ENCODE data around the gene ADAT3.
"Not testable (repeated sequence)": the region's sequence is repeated elsewhere in the genome, so short reads cannot be mapped to it uniquely, and the experiment has no call there.

Gene ADAT3

GRCh38 chr19:1866693-1867348, 38.4 kb upstream of the ADAT3 start:
- no peak for DNase-seq

DNA sequence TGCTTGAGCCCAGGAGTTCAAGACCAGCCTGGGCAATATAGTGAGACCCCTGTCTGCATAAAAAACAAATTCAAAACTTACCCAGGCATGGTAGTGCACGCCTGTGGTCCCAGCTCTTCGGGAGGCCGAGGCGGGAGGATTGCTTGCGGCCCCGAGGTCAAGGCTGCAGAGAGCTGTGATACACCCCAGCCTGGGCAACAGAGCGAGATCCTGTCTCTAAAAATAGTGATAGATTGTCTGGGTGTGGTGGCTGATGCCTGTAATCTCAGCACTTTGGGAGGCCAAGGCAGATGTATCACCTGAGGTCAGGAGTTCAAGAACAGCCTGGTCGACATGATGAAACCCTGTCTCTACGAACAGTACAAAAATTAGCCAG, 37.9 kb upstream of the ADAT3 start:
- DNase-seq, result no peak

- DNase-seq, result no peak
Measured at GRCh38 chr19:1868971-1869370, 36.2 kb upstream of the ADAT3 start.

GRCh38 chr19:1871140-1871597, 34.0 kb upstream of the ADAT3 start:
- no peak for DNase-seq

- DNase-seq, result no peak
Measured at GRCh38 chr19:1871630-1872029, 33.6 kb upstream of the ADAT3 start.

GRCh38 chr19:1872807-1873523, 32.2 kb upstream of the ADAT3 start:
- no peak for DNase-seq

- no peak for DNase-seq
Measured at GRCh38 chr19:1873524-1874473, 31.4 kb upstream of the ADAT3 start.

- no peak for DNase-seq
Measured at GRCh38 chr19:1874554-1875185, 30.5 kb upstream of the ADAT3 start.

GRCh38 chr19:1875265-1875645, 29.9 kb upstream of the ADAT3 start:
- DNase-seq, result not testable (repeated sequence)

GRCh38 chr19:1875646-1876495, 29.3 kb upstream of the ADAT3 start:
- DNase-seq, result peak; percentile 89

DNA sequence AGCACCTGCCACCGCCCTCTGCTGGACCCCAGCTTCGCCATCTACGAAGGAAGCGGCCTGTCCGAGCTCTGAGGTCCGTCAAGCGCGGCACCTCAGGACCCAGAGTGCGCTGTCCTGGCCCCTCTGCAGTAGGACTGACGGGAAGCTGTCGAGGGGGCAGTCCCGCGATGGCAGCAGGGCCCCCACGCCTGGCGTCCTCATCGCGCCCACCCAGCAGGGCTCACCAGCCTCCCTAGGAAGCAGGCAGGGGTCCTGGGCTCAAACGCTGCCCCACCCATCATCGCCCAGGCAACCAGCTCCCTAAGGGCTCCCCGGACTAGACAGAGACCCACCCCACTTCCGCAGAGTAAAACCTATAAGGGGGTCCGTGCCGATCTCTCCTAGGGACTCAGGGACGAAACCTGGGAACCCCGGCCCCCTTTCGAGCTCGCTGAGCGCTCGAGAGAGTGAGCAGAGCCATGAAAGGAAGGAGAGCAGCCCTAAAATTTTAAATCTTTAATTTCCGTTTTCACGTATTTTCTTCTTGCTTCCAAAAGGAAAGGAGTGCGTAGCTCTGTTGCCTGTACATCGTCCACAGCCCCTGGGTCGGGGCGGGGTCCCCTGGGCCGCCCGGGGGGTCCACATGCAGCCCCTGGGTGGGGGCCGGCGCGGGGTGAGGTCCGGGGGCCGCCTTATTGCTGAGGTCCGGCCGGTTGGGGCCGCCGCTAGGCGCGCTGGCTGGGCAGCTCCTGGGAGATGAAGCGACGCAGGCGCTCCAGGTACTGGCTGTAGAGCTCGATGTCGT, 28.5 kb upstream of the ADAT3 start:
- not testable (repeated sequence) for DNase-seq

GRCh38 chr19:1877280-1877660, 27.9 kb upstream of the ADAT3 start:
- DNase-seq, result not testable (repeated sequence)

- not testable (repeated sequence) for DNase-seq
Measured at GRCh38 chr19:1878583-1878982, 26.6 kb upstream of the ADAT3 start.

DNA sequence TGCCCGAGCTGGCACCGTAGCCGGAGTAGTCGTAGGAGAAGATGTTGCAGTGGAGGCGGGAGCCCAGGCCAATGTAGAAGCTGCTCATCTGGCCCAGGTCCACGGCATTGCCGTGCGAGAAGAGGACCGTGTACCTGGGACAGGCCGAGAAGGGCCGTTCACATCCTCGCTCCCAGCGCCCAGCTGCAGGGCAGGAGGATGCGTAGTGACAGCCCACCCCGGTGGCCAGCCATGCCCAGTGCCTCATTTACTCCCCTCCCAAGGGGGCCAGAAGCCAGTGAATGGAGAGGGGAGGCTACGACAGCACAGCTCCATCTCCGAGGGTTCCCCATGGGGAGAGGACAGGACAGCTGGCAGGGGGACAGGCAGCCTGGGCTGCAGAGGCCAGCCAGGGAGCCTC, 25.2 kb upstream of the ADAT3 start:
- DNase-seq, result not testable (repeated sequence)

- no peak for DNase-seq
Measured at GRCh38 chr19:1880611-1881392, 24.4 kb upstream of the ADAT3 start.

- not testable (repeated sequence) for DNase-seq
Measured at GRCh38 chr19:1881393-1882088, 23.7 kb upstream of the ADAT3 start.

- DNase-seq, result no peak
Measured at GRCh38 chr19:1882089-1882785, 23.0 kb upstream of the ADAT3 start.

DNA sequence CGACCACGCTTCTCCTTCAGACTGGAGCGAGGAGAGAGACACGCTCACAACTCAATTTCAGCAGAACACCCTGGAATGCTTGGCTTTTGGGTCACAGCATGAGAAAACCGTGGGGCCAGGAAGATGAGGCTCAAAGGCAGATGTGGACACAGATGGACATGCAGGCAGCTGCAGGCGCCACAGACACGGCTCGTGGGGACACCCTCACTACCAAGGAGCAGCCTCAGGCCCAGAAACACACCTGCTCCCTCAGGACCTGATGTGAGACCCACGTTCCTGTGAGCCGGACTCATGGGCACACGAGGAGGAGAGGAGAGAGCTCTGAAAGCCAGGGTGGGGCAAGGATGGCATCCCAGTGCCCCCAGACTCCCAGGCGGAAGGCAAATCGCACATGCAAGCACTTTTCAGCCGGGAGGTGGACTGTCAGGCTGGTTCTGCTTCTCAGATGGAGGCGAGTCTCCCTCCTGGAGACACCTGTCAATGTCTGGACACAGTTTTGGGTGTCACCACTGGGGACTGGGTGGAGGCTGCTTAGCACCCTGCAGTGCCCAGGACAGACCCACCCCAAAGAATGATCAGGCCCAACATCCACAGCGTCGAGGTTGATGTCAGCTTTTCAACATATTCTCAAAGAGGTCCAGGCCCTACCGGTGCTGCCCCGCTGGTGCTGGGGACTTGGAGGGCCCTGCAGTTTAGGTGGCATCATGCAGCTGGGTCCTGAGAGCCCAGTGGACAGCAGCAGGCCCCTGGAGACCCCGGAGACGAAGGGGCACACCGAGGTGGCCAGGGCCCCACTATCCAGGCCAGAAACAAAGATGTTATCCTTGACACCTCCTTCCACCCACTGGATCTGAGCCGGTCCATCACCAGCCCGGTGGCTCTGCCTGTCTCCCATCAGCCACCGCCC, 22.2 kb upstream of the ADAT3 start:
- no peak for DNase-seq
